ENCODE measurements around the gene ZNF608.

ZNF608 gene

DNA sequence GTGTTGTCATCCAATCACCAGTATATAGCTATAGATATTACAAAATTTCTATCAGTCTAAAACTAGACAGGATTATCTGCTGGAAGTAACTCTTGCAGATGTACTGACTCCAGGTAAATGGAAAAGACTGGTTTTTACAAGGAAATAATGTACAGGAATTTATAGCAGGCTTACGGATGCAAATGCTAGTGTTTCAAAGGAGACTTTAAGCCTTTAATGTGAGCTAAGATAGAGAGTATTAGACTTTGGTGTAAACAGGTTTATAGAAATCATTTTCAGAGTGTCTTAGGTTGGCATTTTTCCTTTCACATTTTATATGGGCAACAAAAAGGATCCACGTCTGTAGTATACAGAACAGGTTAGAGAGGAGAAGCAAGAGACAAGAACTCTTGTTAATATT is 16.1 kb downstream of the ZNF608 start:
- no peak for TF ChIP-seq CTCF (IDR thresholded peaks at IDR 0.05; ENCODE audit: insufficient read depth, low read length, poor library complexity, severe bottlenecking)
- TF ChIP-seq EZH2phosphoT487 (conservative IDR thresholded peaks at IDR 0.05; ENCODE audit: low read length): no peak
- no peaks in the 10 kb centered on the region for H3K27me3 ChIP-seq (ENCODE audit: low read length)
- H3K36me3 ChIP-seq (ENCODE audit: low read length): no peaks in the 10 kb centered on the region
- H3K4me2 ChIP-seq (ENCODE audit: low read depth, low read length, poor library complexity, severe bottlenecking): peak overlapping the region; percentile 96
- H2AFZ ChIP-seq (ENCODE audit: low read depth, low read length, severe bottlenecking): no peak overlapping the region
- no peaks in the 10 kb centered on the region for H3K9me3 ChIP-seq (ENCODE audit: insufficient read depth, low read length)
- peak overlapping the region; percentile 48 for H3K4me3 ChIP-seq (ENCODE audit: insufficient read depth, low read length, poor library complexity, severe bottlenecking)
- no peaks in the 10 kb centered on the region for H4K20me1 ChIP-seq (ENCODE audit: low read depth, low read length)
- peaks cover 100% of the 10 kb centered on the region for H3K79me2 ChIP-seq (ENCODE audit: insufficient read depth, low read length)
- no peaks in the 10 kb centered on the region for H3K9me2 ChIP-seq (replicated peaks; ENCODE audit: insufficient read depth, low read length)
- H3F3A ChIP-seq (ENCODE audit: insufficient read depth): peaks cover 65% of the 10 kb centered on the region
- peak overlapping the region; percentile 98 for H3K27ac ChIP-seq (ENCODE audit: low read depth, low read length)
- peak overlapping the region; percentile 59 for H3K9ac ChIP-seq (ENCODE audit: low read length)

DNA sequence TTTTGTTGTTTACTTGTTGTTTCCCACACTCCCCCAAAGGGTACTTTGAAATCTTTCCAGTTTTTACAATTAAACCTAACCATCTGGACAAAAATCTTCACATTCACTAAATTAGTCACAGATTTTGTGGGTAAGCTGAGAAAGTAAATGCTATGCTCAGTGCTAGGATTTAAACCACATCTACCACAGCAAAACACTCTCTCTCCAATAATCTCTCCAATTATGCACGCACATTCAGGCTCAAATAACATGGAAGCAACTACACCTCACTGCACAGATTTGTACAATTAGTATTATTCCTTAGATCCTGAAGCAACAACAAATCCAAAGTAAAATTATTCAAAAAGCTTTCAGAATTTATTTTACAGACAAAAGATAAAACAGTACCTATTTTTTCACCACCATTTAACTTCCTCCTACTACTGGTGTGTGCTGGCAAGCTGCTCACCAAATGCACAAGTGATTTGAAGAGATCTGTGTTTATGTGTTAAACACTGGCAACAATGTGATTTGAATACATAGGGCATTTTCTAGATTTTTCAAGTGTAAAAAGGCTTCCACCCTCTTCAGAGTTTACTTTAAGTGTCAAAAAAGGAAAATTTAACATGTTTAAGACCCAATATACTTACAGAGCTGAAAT is 16.6 kb downstream of the ZNF608 start:
- peak overlapping the region; percentile 98 for H3K27ac ChIP-seq (ENCODE audit: low read depth, low read length)
- peak overlapping the region; percentile 96 for H3K4me2 ChIP-seq (ENCODE audit: low read depth, low read length, poor library complexity, severe bottlenecking)
- no peaks in the 10 kb centered on the region for H4K20me1 ChIP-seq (ENCODE audit: low read depth, low read length)
- H3F3A ChIP-seq (ENCODE audit: insufficient read depth): peaks cover 68% of the 10 kb centered on the region
- H3K9me3 ChIP-seq (ENCODE audit: insufficient read depth, low read length): no peaks in the 10 kb centered on the region
- H3K36me3 ChIP-seq (ENCODE audit: low read length): no peaks in the 10 kb centered on the region
- TF ChIP-seq EZH2phosphoT487 (conservative IDR thresholded peaks at IDR 0.05; ENCODE audit: low read length) (no peak), CTCF (IDR thresholded peaks at IDR 0.05; ENCODE audit: insufficient read depth, low read length, poor library complexity, severe bottlenecking) (no peak)
- H3K4me3 ChIP-seq (ENCODE audit: insufficient read depth, low read length, poor library complexity, severe bottlenecking): peak overlapping the region; percentile 48
- no peak overlapping the region for H2AFZ ChIP-seq (ENCODE audit: low read depth, low read length, severe bottlenecking)
- H3K9me2 ChIP-seq (replicated peaks; ENCODE audit: insufficient read depth, low read length): no peaks in the 10 kb centered on the region
- peak overlapping the region; percentile 59 for H3K9ac ChIP-seq (ENCODE audit: low read length)
- H3K79me2 ChIP-seq (ENCODE audit: insufficient read depth, low read length): peaks cover 100% of the 10 kb centered on the region
- no peaks in the 10 kb centered on the region for H3K27me3 ChIP-seq (ENCODE audit: low read length)

GRCh38 chr5:124728968-124729332 is 17.5 kb downstream of the ZNF608 start:
- peak overlapping the region; percentile 48 for H3K4me3 ChIP-seq (ENCODE audit: insufficient read depth, low read length, poor library complexity, severe bottlenecking)
- H3F3A ChIP-seq (ENCODE audit: insufficient read depth): peaks cover 62% of the 10 kb centered on the region
- TF ChIP-seq EZH2phosphoT487 (conservative IDR thresholded peaks at IDR 0.05; ENCODE audit: low read length): no peak
- TF ChIP-seq CTCF (IDR thresholded peaks at IDR 0.05; ENCODE audit: insufficient read depth, low read length, poor library complexity, severe bottlenecking): no peak
- no peaks in the 10 kb centered on the region for H3K9me2 ChIP-seq (replicated peaks; ENCODE audit: insufficient read depth, low read length)
- H2AFZ ChIP-seq (ENCODE audit: low read depth, low read length, severe bottlenecking): no peak overlapping the region
- H3K79me2 ChIP-seq (ENCODE audit: insufficient read depth, low read length): peaks cover 100% of the 10 kb centered on the region
- H3K9ac ChIP-seq (ENCODE audit: low read length): peak overlapping the region; percentile 59
- no peaks in the 10 kb centered on the region for H3K36me3 ChIP-seq (ENCODE audit: low read length)
- no peaks in the 10 kb centered on the region for H3K9me3 ChIP-seq (ENCODE audit: insufficient read depth, low read length)
- H3K27ac ChIP-seq (ENCODE audit: low read depth, low read length): peak overlapping the region; percentile 98
- H3K4me2 ChIP-seq (ENCODE audit: low read depth, low read length, poor library complexity, severe bottlenecking): peak overlapping the region; percentile 96
- no peaks in the 10 kb centered on the region for H4K20me1 ChIP-seq (ENCODE audit: low read depth, low read length)
- no peaks in the 10 kb centered on the region for H3K27me3 ChIP-seq (ENCODE audit: low read length)

All from SU-DHL-6 (cell line).